Ovary (tissue), 9 donors: ENCODE measurements around the gene KCNK2. TPM values are rescaled to one million over a fixed set of nuclear protein-coding genes. Genes with fewer than 3 reads are reported as not detected.

Experiments
- DNase-seq, 5 donors: peaks; one replicate each; pipeline ENCODE4 v3.0.0-alpha.2; 2019 to 2020
- H3K27ac ChIP-seq, 2 donors: fragments of 200-600 bp; one replicate each; pipeline versions ENCODE4 v1.5.1 to v1.8.0; 2019 to 2022
- H3K27me3 ChIP-seq: fragments of 200-600 bp; one replicate; pipeline ENCODE4 v1.8.0; 2022
- H3K36me3 ChIP-seq: fragments of 200-600 bp; sonication (generic); one replicate; pipeline ENCODE4 v1.5.1; 2019
- H3K4me1 ChIP-seq: one replicate; pipeline ENCODE4 v1.8.1; 2013; ENCODE audit warnings: mild to moderate bottlenecking, moderate library complexity; ENCODE audit not compliant: insufficient read depth
- H3K4me3 ChIP-seq: fragments of 200-600 bp; sonication (generic); one replicate; pipeline ENCODE4 v1.5.1; 2017
- H3K9me3 ChIP-seq, 2 donors: fragments of 200-600 bp in 1 of 2; sonication (generic) in 1 of 2; one replicate each; pipeline versions ENCODE4 v1.5.1 to v1.8.1; 2013 to 2019; ENCODE audit warnings: mild to moderate bottlenecking in 1 of 2, moderate library complexity in 1 of 2
- CTCF ChIP-seq, 3 donors: fragments of 450-650 bp in 2 of 3; fragments of 200-600 bp in 1 of 3; IDR thresholded peaks; one replicate each; pipeline versions ENCODE4 v1.5.1 to v1.8.0; 2016 to 2022; ENCODE audit warnings: antibody characterized with exemption in 3 of 3, mild to moderate bottlenecking in 1 of 3
- EP300 ChIP-seq: sonication (generic); formaldehyde crosslinking; IDR thresholded peaks from one replicate; pipeline ENCODE4 v1.6.1; 2017; ENCODE audit warnings: antibody characterized with exemption
- POLR2A ChIP-seq: fragments of 450-650 bp; IDR thresholded peaks from one replicate; pipeline ENCODE4 v1.6.1; 2017; ENCODE audit warnings: antibody characterized with exemption, mild to moderate bottlenecking, moderate library complexity
- WGBS, 3 donors: extraction: QIAGEN DNeasy Blood & Tissue Kit in 1 of 3; methylation state at CpG; one replicate each; pipeline versions ENCODE4 v1.1.5 to v1.1.7; 2013 to 2017; 5-methylcytosine and 5-hydroxymethylcytosine counted together
- intact Hi-C, 4 donors: fragments of 100-400 bp; cut with DNase I; formaldehyde crosslinking; loops; one replicate each; pipeline versions ENCODE4 v1.11.0 to v1.15.1; 2022 to 2023
- polyA plus RNA-seq, 2 donors: library from polyadenylated mRNA; stranded (reverse); fragments of 200-250 nt in 1 of 2; fragments of 350-450 nt in 1 of 2; fragmentation: Illumina TruSeq in 1 of 2; extraction: RNeasy Lipid Tissue Mini Kit (QIAGEN cat#74804) in 1 of 2; gene quantifications; one replicate each; pipeline ENCODE4 v1.2.3, GENCODE V29; 2013 to 2014
- total RNA-seq, 7 donors: library from RNA; depleted of rRNA in 2 of 7; stranded (reverse); fragments of >200 nt in 2 of 7; fragmentation: NEBNext Ultra II Directional in 3 of 7; extraction: Animal tissue kit (Norgen Biotek cat#: 25700) in 3 of 7; gene quantifications; one replicate each; pipeline versions ENCODE4 v1.1.0 to v1.2.4, GENCODE V29; 2016 to 2023
- donor health status: DM: no; HTN: no; CAD: no; lungs with moderate emphysema.
- donor health status: DM: no; HTN: no; CAD: no.
- donor health status: Bipolar disorder and iron deficiency.
- donor health status: DM: yes; HTN: yes; CAD: no.
- donor health status: DM: no; HTN: no; CAD: no.
- donor health status: DM: yes; HTN: yes; CAD: no.

The KCNK2 gene
- total and polyA plus RNA-seq, 9 donors = 0.36 to 13.0 (median 1.6) TPM

- no peak overlapping the region for H3K27ac ChIP-seq
- H3K36me3 ChIP-seq = no peaks in the 10 kb centered on the region
- no peak for DNase-seq
- no peak overlapping the region for H3K4me3 ChIP-seq
- TF ChIP-seq POLR2A = no peak
- TF ChIP-seq EP300 = no peak
- TF ChIP-seq CTCF (IDR thresholded peaks at IDR 0.05) = no peak
- intact Hi-C loops = no loop called here
- no peaks in the 10 kb centered on the region for H3K4me1 ChIP-seq
- H3K9me3 ChIP-seq = no peaks in the 10 kb centered on the region
- no peaks in the 10 kb centered on the region for H3K27me3 ChIP-seq
- WGBS, 3 donors = 85 to 90% (median 90%) methylated on average over 2 of the region's 2 CpGs
Observed at GRCh38 chr1:215143497-215143896, 61.0 kb downstream of the KCNK2 start.

- TF ChIP-seq CTCF (IDR thresholded peaks at IDR 0.05) (no peak), EP300 (no peak), POLR2A (no peak)
- no peak overlapping the region for H3K4me3 ChIP-seq
- no peaks in the 10 kb centered on the region for H3K4me1 ChIP-seq
- intact Hi-C loops = no loop called here
- H3K9me3 ChIP-seq = no peaks in the 10 kb centered on the region
- no peak for DNase-seq
- no peaks in the 10 kb centered on the region for H3K27me3 ChIP-seq
- H3K27ac ChIP-seq = no peak overlapping the region
- no peaks in the 10 kb centered on the region for H3K36me3 ChIP-seq
- WGBS, 3 donors = 53 to 58% (median 57%) methylated on average over 8 of the region's 8 CpGs
Observed at GRCh38 chr1:215146240-215146975, 63.9 kb downstream of the KCNK2 start.

DNA sequence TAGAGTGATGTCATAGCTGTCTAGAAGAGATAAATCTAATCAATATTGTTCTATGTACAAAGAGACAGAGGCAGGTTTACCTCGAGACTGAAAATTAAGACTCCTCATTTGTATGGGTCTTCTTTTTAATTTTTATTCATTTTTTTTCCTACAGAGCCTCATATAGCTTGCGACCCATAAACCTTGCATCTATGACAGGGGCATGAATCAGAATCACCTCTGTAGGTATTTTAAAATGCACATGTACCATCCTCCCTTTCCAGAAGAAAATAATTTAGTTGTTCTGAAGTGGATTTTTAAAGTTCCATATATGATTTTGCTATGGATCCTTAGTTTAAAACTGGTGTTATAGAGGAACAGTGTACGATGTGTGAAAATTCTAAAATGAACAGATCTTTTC is 64.5 kb downstream of the KCNK2 start:
- no peaks in the 10 kb centered on the region for H3K4me1 ChIP-seq
- TF ChIP-seq CTCF (IDR thresholded peaks at IDR 0.05) (no peak), EP300 (no peak), POLR2A (no peak)
- no peak overlapping the region for H3K4me3 ChIP-seq
- H3K27me3 ChIP-seq = no peaks in the 10 kb centered on the region
- no peaks in the 10 kb centered on the region for H3K36me3 ChIP-seq
- no peak overlapping the region for H3K27ac ChIP-seq
- DNase-seq = no peak
- no peaks in the 10 kb centered on the region for H3K9me3 ChIP-seq
- intact Hi-C loops = no loop called here
- 77 to 84% (median 79%) methylated on average over 3 of the region's 3 CpGs for WGBS, 3 donors

GRCh38 chr1:215151841-215152549 is 69.5 kb downstream of the KCNK2 start:
- no peaks in the 10 kb centered on the region for H3K36me3 ChIP-seq
- DNase-seq = no peak
- H3K9me3 ChIP-seq = no peaks in the 10 kb centered on the region
- TF ChIP-seq POLR2A = no peak
- H3K27ac ChIP-seq = no peak overlapping the region
- intact Hi-C loops = no loop called here
- no peaks in the 10 kb centered on the region for H3K4me1 ChIP-seq
- H3K4me3 ChIP-seq = no peak overlapping the region
- WGBS, 3 donors = 72 to 75% (median 73%) methylated on average over 2 of the region's 2 CpGs
- H3K27me3 ChIP-seq = no peaks in the 10 kb centered on the region

GRCh38 chr1:215156232-215156631 is 73.7 kb downstream of the KCNK2 start:
- intact Hi-C loops = no loop called here
- H3K27me3 ChIP-seq = no peaks in the 10 kb centered on the region
- no peak overlapping the region for H3K27ac ChIP-seq
- H3K4me3 ChIP-seq = no peak overlapping the region
- H3K4me1 ChIP-seq = no peaks in the 10 kb centered on the region
- no peaks in the 10 kb centered on the region for H3K9me3 ChIP-seq
- no peak for DNase-seq
- H3K36me3 ChIP-seq = no peaks in the 10 kb centered on the region
- 75 to 85% (median 76%) methylated on average over 1 of the region's 1 CpG for WGBS, 3 donors
- TF ChIP-seq CTCF (IDR thresholded peaks at IDR 0.05) (no peak), EP300 (no peak), POLR2A (no peak)
